Left renal cortex interstitium (tissue), 4 donors: ENCODE data around the gene SERPINA5. TPM values are rescaled to one million over a fixed set of nuclear protein-coding genes. Genes with fewer than 3 reads are reported as not detected.

Experiments used
- DNase-seq, 4 donors: peaks; one replicate each; pipeline ENCODE4 v3.0.0-alpha.2; 2013; ENCODE audit warnings: low read depth in 4 of 4, low spot score in 2 of 4, missing footprints in 1 of 4
- polyA plus RNA-seq, 4 donors: library from polyadenylated mRNA; unstranded; fragments of 120-200 nt; gene quantifications; one replicate each; pipeline ENCODE4 v1.2.1, GENCODE V29; 2013; ENCODE audit not compliant: insufficient read length in 4 of 4

SERPINA5 gene
- polyA plus RNA-seq, 4 donors, result 9.1 to 17.1 (median 11.8) TPM

GRCh38 chr14:94548999-94549985 lies 31.9 kb upstream of the SERPINA5 start:
- DNase-seq, result peak in 2 of 4 donors; percentile 25 to 34

- DNase-seq, result no peak
Observed at GRCh38 chr14:94550041-94550440, 31.2 kb upstream of the SERPINA5 start.

- DNase-seq, result no peak
Observed at GRCh38 chr14:94555991-94556390, 25.2 kb upstream of the SERPINA5 start.

DNA sequence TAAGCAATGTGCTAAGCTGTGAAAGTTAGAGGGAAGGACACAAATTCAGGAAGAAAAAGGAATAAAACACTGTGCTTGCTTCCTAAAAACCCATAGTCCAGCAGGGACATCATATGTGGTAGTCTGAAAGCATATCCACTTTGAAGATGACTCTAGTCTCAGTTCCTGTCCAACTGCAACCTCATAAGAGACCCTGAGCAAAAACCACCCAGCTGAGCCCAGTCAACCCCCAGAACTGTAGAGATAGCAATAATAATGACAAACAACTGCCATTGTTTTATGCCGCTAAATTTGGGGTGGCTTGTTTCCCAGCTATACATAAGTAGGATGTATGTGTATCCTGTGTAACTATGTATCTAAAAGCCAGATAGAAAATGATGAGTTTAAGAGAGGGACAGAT lies 23.9 kb upstream of the SERPINA5 start:
- no peak for DNase-seq

- no peak for DNase-seq
Observed at GRCh38 chr14:94558842-94559241, 22.4 kb upstream of the SERPINA5 start.

- DNase-seq, result no peak
Observed at GRCh38 chr14:94559638-94560290, 21.5 kb upstream of the SERPINA5 start.

DNA sequence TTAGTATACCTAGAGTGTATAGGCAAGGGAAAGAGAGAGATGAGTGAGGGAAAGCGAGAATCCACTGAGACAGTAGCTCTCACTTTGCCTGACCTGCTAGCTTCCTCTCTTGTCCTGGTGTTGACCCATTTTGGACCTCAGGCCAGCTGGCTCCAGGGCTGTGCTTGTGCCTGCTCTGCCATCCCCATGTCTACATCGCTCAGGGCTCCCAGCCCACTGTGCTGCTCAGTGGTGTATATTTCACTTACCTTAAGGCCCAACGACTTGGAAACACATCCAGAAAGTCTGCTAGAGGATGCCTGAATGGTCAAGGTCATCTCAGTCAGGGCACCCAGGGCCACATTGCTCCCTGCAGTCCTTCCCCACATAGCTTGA lies 20.9 kb upstream of the SERPINA5 start:
- no peak for DNase-seq

DNA sequence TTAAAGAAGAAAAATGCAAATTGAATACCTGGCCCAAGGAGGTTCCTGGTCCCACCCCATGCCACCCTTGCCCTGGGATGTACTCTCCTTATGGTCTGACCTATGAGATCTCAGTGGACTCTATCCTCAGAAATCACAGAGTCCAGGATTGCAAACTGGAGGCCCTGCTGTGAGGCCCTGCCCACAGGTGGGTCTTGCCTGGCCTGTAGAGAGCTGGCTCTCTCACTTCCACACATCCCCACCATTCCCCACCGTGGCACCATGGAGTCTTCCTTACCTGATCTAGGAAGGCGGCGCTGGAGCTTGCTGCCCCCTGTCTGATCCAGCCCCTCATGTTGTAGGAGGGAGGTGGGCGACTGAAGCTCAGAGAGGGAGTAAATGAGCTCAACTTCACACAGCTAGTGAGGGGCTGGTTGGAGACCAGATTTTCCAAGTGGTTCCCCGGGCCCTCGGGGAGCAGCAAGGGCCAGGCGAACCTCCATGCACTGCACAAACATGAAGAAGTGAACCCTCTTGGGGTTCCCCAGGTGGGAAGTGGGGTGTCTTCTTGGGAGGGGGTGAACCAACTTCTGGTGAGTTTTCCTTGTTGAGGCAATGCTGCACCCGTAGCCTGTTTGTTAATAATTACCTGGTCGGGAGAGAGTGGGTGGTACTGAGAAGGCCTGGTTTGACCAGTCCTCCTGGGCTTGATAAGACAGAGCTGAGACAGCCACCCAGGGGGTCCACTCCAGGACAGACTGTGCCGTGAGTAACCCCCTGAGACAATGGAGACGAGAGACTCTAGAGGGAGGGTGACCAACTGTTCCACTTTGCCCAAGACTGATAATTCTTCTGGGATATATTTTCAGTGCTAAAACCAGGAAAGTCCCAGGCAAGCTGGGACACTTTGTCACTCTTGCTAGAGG lies 20.2 kb upstream of the SERPINA5 start, which contains the start of gene SERPINA4:
Gene SERPINA4 (plus strand): TSS at position 692 of the 905 bp plus-strand sequence. CDS start 2,041 bp downstream, outside the sequence.
- DNase-seq, result no peak

DNA sequence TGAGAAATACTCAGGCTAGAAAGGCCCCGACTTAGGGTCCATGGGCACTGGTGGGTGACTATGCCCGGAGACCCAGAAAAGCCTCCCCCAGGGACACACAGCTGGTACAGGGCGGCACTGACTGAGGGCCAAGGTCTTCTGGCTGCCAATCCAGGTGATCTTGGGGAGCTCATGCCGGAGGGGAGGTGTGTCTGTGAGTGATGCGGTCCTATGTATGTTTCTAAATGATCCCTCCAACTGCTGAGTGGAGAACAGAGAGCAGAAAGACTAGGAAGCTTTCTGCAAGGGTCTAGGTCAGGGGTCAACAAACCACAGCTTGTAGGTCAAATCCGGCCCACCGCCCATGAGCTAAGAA lies 19.6 kb upstream of the SERPINA5 start:
- DNase-seq, result no peak

- no peak for DNase-seq
Observed at GRCh38 chr14:94562022-94562421, 19.2 kb upstream of the SERPINA5 start.

- no peak for DNase-seq
Observed at GRCh38 chr14:94562941-94563883, 18.0 kb upstream of the SERPINA5 start.

- no peak for DNase-seq
Observed at GRCh38 chr14:94564381-94564780, 16.8 kb upstream of the SERPINA5 start.

DNA sequence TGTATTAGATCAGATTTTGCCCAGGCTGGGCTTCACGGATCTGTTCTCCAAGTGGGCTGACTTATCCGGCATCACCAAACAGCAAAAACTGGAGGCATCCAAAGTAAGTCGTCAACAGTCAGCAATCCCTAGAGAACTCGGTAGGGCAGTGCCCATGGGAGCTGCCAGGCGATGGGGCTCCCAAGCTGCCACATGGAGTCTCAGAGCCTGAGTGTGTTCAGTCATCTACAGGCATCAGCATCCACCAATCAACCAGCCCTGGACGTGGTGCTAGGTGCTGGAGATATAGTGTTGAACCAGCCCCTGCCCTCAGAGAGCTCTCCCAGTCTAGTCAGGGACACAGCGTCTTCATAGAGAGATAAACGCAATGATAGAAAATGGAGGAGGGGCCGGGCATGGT lies 13.0 kb upstream of the SERPINA5 start:
- DNase-seq, result no peak

DNA sequence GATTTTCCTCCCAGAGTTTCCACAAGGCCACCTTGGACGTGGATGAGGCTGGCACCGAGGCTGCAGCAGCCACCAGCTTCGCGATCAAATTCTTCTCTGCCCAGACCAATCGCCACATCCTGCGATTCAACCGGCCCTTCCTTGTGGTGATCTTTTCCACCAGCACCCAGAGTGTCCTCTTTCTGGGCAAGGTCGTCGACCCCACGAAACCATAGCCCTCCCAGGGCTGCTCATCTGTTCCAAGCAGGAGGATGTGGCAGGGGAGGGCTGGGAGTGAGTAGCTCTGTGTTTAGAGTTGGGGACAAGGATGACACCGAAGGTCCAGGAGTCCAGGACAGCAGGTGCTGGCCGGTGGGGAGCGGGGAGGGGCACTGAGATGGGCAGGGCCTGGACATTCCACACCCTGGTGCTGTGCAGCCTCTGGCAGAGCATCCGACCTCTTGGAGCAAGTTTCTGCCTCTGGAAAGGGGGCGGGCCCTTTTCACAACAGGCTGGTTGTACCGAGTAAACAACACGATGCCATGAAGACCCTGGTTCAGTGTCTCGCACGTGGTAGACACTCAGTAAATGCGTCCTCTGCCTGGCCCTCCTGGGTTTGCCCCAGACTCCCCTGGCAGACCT lies 11.7 kb upstream of the SERPINA5 start:
- DNase-seq, result no peak

- no peak for DNase-seq
Observed at GRCh38 chr14:94570002-94570400, 11.2 kb upstream of the SERPINA5 start.

DNA sequence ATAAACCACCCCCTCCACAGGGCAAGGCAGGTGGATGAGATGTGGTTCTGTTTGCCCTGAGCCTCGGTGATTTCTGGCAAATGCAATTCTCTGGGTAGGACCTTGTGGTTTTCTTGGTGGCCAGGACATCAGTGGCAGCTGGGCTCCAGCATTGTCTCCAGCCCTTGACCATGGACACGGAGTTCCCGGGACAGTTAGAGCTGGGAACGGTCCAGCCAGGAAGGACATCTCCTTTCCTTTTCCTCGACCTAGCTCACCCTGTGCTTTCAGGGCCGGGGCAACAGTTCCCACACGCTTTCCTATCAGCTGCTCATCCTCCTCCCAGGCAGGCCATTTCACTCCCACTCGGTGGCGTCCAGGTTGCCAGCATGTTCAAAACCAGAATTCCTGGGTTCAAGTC lies 10.8 kb upstream of the SERPINA5 start:
- no peak for DNase-seq

- DNase-seq, result no peak
Observed at GRCh38 chr14:94571395-94571794, 9.8 kb upstream of the SERPINA5 start.

- no peak for DNase-seq
Observed at GRCh38 chr14:94571950-94572349, 9.3 kb upstream of the SERPINA5 start.

DNA sequence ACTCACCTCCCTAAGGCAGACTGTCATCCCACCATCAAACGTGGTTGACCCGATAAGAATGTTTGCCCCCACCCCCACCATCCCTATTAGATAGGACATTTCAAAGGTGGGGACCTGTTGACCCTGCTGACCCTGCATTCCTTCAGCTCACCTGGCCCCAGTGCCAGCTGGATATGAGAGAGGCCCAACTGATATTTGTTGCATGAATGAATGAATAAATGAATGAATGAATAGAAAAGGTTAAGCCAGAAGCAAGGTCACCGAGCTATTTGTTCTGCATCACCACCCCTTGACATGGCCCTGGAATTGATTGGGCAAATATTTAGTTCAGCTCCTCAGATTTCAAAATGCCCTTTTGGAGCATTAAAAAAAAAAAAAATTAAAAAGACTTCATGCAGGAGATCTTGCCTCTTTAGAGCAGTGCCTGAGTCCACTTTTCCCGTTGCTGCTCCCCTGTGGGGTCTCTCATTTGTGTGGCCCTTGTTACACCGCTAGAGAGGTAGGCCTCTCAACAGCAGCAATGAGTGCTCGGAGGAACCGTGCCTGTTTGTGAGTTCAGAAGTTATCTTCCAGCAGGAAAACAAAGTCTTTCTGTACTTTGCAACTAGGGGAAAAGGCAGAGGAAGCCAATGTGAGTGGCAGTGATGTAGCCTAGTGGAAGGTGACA lies 8.5 kb upstream of the SERPINA5 start:
- DNase-seq, result no peak
